Colonic mucosa (tissue), 4 donors: ENCODE measurements around the gene RNF130. TPM values are rescaled to one million over a fixed set of nuclear protein-coding genes. Genes with fewer than 3 reads are reported as not detected.

Experiments
- DNase-seq: peaks from one replicate; pipeline ENCODE4 v3.0.0-alpha.2; 2020
- H3K27ac ChIP-seq: fragments of 200-600 bp; one replicate; pipeline ENCODE4 v1.8.0; 2021
- H3K27me3 ChIP-seq: fragments of 200-600 bp; one replicate; pipeline ENCODE4 v1.8.0; 2021
- H3K36me3 ChIP-seq: fragments of 200-600 bp; one replicate; pipeline ENCODE4 v1.8.0; 2021
- H3K4me1 ChIP-seq: fragments of 200-600 bp; one replicate; pipeline ENCODE4 v1.8.0; 2021; ENCODE audit warnings: mild to moderate bottlenecking
- H3K4me3 ChIP-seq: fragments of 200-600 bp; one replicate; pipeline ENCODE4 v1.8.0; 2021
- H3K9ac ChIP-seq, 2 donors: one replicate each; pipeline ENCODE4 v1.7.0; 2013; ENCODE audit warnings: control low read depth in 2 of 2, low read depth in 2 of 2, low read length in 2 of 2
- H3K9me3 ChIP-seq: fragments of 200-600 bp; one replicate; pipeline ENCODE4 v1.8.0; 2021
- CTCF ChIP-seq: fragments of 200-600 bp; IDR thresholded peaks from one replicate; pipeline ENCODE4 v1.8.0; 2022; ENCODE audit warnings: antibody characterized with exemption, mild to moderate bottlenecking
- intact Hi-C: fragments of 100-400 bp; cut with DNase I; formaldehyde crosslinking; loops from one replicate; pipeline ENCODE4 v1.14.1; 2022
- total RNA-seq, 2 donors: library from RNA; stranded (reverse); fragmentation: NEBNext Ultra II Directional in 1 of 2; extraction: Animal tissue kit (Norgen Biotek cat#: 25700) in 1 of 2; gene quantifications; one replicate each; pipeline ENCODE4 v1.2.1, GENCODE V29; 2021
- donor health status: healthy.
- donor health status: DM: no; HTN: no; CAD: no.
- donor health status: DM: no; HTN: no; CAD: no.

The RNF130 gene
- total RNA-seq, 2 donors from 2014 or later, result 32.0 to 41.7 TPM

DNA sequence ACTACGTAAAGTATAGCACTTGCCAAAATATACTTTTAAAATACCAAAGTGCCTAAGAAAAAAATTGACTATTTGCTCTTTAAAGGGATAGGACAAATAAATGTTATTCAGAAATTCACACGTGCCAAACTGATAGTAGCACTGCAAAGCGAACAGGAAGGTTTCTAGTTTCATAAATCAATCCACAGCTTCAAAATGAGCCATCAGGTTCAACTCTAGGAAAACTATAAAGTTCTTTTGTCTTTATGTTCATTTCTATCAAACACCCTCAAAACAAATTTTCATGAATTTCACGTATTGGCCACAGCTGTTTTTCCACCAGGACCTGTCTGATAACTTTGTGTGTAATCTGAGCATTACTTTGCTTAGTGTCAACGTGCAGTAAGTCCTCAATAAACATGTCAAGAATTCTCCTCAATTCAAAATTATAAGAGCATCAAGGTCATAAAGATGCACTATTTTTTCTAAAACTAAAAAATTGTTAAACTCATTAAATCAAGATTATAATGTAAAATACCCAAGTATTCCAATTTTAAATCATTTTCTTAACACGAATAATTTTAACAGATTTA lies 3.0 kb downstream of the RNF130 start:
- DNase-seq, result no peak
- no peak overlapping the region for H3K4me3 ChIP-seq
- no peak overlapping the region for H3K27ac ChIP-seq
- no peaks in the 10 kb centered on the region for H3K27me3 ChIP-seq
- H3K36me3 ChIP-seq, result no peaks in the 10 kb centered on the region
- TF ChIP-seq CTCF, result no peak
- H3K9me3 ChIP-seq, result no peaks in the 10 kb centered on the region
- no peak overlapping the region for H3K9ac ChIP-seq
- H3K4me1 ChIP-seq, result peaks cover 5% of the 10 kb centered on the region
- intact Hi-C loops, result no loop called here

GRCh38 chr5:180067986-180068385 lies 3.6 kb downstream of the RNF130 start:
- H3K9me3 ChIP-seq, result no peaks in the 10 kb centered on the region
- no peak for DNase-seq
- H3K4me3 ChIP-seq, result no peak overlapping the region
- H3K9ac ChIP-seq, result no peak overlapping the region
- H3K36me3 ChIP-seq, result no peaks in the 10 kb centered on the region
- no peak for TF ChIP-seq CTCF
- peaks cover 5% of the 10 kb centered on the region for H3K4me1 ChIP-seq
- H3K27me3 ChIP-seq, result no peaks in the 10 kb centered on the region
- H3K27ac ChIP-seq, result no peak overlapping the region
- intact Hi-C loops, result no loop called here

DNA sequence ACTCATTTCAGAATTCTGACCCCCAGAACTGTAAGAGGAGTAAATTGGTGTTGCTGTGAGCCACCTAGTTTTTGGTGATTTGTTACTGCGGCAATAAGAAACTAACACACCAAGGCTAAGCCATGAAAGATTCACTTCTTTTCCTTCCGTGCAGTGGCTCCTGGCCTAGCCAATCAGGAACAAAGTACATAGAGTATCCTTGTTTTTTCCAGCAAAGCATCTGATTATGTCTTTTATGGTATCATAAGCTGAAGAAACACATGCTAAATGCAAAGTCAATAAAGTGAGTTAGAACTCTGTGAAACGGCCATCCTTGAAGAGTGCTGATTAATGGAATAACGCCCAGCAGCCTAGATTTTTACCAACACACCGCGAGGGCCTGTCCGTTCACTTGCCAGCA lies 11.4 kb downstream of the RNF130 start:
- Histone ChIP-seq H3K4me1 (no peaks in the 10 kb centered on the region), H3K27me3 (no peaks in the 10 kb centered on the region), H3K27ac (no peak overlapping the region), H3K36me3 (no peaks in the 10 kb centered on the region), H3K9ac (no peak overlapping the region), H3K9me3 (no peaks in the 10 kb centered on the region), H3K4me3 (no peak overlapping the region)
- intact Hi-C loops, result no loop called here
- no peak for TF ChIP-seq CTCF
- DNase-seq, result no peak

DNA sequence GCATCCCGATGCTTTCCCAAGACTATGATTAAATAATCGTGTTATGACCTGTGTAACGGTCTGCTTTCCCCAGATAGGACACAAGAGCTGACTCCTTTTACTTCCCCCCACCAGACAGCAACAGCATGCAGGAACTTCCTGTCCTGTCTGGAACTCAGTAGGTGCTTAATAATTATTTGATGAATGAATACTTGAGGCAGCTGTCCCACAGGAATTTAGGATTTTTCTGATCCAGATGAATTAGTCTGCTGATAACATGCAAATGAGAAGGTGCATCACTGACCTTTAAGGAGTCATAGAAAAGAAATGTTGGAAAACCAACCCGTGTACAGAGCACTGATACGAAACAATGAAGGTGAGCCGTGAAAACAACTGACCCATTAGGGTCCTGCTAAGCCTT lies 12.2 kb downstream of the RNF130 start:
- TF ChIP-seq CTCF, result no peak
- no peak overlapping the region for H3K4me3 ChIP-seq
- DNase-seq, result no peak
- intact Hi-C loops, result no loop called here
- H3K4me1 ChIP-seq, result no peaks in the 10 kb centered on the region
- H3K36me3 ChIP-seq, result no peaks in the 10 kb centered on the region
- no peak overlapping the region for H3K27ac ChIP-seq
- H3K9me3 ChIP-seq, result no peaks in the 10 kb centered on the region
- H3K27me3 ChIP-seq, result no peaks in the 10 kb centered on the region
- H3K9ac ChIP-seq, result no peak overlapping the region

DNA sequence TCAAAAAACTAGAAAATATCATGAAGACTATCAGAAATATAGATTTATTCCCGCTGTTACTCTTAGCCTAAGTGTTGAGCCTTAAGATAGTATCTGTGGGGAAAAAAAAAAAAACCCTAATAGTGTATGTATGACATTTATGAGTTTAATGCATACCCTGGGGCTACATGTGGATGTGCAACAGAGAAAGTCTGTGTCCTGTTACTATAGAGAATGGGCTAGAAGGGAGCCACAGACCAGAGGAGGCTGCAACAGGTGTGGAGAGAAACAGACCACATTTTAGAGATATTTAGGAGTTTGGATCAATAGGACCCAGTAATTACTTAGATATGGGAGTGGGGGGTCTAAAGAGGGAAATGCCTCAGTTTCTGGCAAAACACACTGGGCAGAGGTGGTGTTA lies 15.4 kb downstream of the RNF130 start:
- no peaks in the 10 kb centered on the region for H3K9me3 ChIP-seq
- TF ChIP-seq CTCF, result no peak
- H3K4me1 ChIP-seq, result no peaks in the 10 kb centered on the region
- DNase-seq, result no peak
- no peaks in the 10 kb centered on the region for H3K27me3 ChIP-seq
- no peaks in the 10 kb centered on the region for H3K36me3 ChIP-seq
- no peak overlapping the region for H3K9ac ChIP-seq
- intact Hi-C loops, result no loop called here
- no peak overlapping the region for H3K27ac ChIP-seq
- no peak overlapping the region for H3K4me3 ChIP-seq

DNA sequence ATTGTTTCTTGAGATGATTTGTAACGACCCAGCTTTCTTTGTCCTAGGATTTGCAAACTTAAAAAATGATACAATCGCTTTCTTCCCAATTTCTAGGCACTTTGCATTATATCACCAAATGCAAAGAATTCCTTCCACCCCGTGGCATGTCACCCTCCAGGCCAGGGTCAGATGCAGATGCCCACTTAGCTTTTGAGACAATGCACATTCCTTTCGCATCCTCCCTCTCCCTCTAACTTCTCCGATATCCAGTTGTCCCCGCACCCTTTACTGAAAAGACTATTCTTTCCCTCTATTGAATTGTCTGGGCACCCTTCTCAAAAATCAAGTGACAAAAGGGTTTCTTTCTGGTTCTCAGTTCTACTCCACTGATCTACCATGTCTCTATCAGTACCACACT lies 17.3 kb downstream of the RNF130 start:
- H3K9me3 ChIP-seq, result no peaks in the 10 kb centered on the region
- intact Hi-C loops, result no loop called here
- no peak for TF ChIP-seq CTCF

More for the DNA sequence above, 17.3 kb downstream of the RNF130 start:
- Histone ChIP-seq H3K4me1 (no peaks in the 10 kb centered on the region), H3K27ac (no peak overlapping the region), H3K9ac (no peak overlapping the region), H3K36me3 (no peaks in the 10 kb centered on the region), H3K27me3 (no peaks in the 10 kb centered on the region), H3K4me3 (no peak overlapping the region)
- no peak for DNase-seq
